Retinal pigment epithelial cell (primary cell): Measurements from ENCODE around the gene NUTM1.

ENCODE experiments used
- DNase-seq: peaks from one replicate; pipeline ENCODE4 v3.0.0-alpha.2; 2010; ENCODE audit warnings: low read depth
- H3K4me3 ChIP-seq: 2 replicates; pipeline ENCODE4 v1.5.1; 2011; ENCODE audit warnings: mild to moderate bottlenecking, low read length, control low read depth, moderate library complexity
- TF ChIP-seq, protein P1 (sequence below): conservative IDR thresholded peaks from 2 replicates; pipeline ENCODE4 v1.5.1; 2011; ENCODE audit warnings: low read depth, low read length, control low read depth, inconsistent platforms

The NUTM1 gene

DNA sequence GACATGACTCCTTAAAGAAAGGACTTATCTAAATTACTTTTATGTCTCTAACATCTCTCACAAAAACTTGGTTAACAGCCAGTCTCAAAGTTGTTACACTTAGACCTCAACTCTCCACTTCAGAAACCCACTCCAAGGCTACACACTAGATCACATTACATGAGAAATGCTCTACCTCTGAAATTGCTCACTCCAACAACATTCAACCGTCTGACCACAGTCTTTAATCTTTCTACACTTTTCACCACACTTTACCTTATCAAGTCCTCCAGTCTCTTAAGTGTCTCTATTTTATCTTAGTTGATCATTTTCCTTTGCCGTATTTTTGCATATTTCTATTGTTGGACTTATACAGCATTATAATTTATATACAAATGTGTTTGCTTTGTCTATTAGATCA lies 11.3 kb upstream of the NUTM1 start:
- no peak overlapping the region for H3K4me3 ChIP-seq
- no peak for DNase-seq
- TF ChIP-seq, protein P1, sequence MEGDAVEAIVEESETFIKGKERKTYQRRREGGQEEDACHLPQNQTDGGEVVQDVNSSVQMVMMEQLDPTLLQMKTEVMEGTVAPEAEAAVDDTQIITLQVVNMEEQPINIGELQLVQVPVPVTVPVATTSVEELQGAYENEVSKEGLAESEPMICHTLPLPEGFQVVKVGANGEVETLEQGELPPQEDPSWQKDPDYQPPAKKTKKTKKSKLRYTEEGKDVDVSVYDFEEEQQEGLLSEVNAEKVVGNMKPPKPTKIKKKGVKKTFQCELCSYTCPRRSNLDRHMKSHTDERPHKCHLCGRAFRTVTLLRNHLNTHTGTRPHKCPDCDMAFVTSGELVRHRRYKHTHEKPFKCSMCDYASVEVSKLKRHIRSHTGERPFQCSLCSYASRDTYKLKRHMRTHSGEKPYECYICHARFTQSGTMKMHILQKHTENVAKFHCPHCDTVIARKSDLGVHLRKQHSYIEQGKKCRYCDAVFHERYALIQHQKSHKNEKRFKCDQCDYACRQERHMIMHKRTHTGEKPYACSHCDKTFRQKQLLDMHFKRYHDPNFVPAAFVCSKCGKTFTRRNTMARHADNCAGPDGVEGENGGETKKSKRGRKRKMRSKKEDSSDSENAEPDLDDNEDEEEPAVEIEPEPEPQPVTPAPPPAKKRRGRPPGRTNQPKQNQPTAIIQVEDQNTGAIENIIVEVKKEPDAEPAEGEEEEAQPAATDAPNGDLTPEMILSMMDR = no peak

- no peak overlapping the region for H3K4me3 ChIP-seq
- TF ChIP-seq, protein P1 = no peak
- no peak for DNase-seq
Measured at GRCh38 chr15:34332553-34333120, 10.5 kb upstream of the NUTM1 start.

DNA sequence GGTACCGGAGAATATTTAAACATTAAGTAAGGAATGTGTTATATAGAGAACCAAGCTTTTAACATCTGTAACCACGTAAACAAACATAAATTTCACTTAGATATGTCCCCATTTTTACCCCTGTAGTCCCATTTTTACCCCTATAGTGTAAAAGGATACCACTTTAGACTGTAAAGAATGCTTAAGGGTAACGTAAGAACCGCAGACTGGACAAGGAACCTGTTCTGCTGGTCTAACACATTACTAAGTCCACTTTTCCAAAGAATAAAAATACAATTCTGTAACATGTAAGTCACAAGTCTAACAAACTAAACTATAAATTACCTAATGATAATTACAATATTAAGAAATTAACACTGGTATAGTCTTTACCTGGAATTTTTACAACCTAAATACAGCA lies 8.4 kb upstream of the NUTM1 start:
- TF ChIP-seq, protein P1 = no peak

DNA sequence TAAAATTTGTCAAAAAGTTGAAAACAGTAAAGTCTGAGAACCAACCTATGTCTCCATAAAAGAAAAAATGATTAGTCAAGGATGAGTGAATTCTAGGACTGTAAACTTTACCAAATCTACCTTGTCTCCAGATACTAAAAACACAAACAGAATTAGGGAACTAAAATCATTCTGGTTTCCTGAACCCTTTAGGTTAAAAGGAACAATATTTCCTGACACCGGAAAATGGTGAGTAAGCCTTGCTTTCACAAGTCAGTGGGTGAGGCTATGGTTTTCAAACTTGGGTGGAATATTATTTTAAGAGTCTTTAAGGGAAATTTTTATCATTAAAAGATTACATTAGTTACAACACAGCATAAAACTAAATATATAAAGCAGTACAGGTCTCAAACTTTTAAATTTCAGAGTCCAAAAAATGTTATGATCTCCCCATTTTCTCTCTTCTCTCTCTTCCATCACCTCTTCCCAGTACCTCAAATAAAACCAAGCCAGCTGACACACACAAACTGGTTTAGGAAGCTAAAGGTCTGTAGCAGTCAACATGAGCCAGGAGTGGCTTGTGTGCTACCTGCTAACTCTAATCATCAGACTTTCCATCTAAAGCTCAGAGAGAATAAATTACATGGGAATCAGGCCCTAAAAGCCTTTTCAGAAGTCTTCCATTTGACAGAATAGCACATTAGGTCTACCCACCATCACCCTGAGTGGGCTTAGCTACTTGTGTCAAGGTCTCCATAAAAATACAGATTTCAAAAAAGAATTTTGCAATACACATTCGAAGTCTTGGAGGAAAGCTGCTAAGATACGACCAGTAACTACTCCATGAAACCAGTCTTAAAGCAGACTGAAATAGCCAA lies 7.7 kb upstream of the NUTM1 start:
- no peak for DNase-seq
- no peak overlapping the region for H3K4me3 ChIP-seq
- TF ChIP-seq, protein P1 = no peak

More for the DNA sequence above, 8.4 kb upstream of the NUTM1 start:
- DNase-seq = no peak
- no peak overlapping the region for H3K4me3 ChIP-seq

- peak overlapping the region; percentile 77 for H3K4me3 ChIP-seq
- no peak for DNase-seq
- TF ChIP-seq, protein P1 = no peak
Measured at GRCh38 chr15:34336231-34336990, 6.7 kb upstream of the NUTM1 start.

DNA sequence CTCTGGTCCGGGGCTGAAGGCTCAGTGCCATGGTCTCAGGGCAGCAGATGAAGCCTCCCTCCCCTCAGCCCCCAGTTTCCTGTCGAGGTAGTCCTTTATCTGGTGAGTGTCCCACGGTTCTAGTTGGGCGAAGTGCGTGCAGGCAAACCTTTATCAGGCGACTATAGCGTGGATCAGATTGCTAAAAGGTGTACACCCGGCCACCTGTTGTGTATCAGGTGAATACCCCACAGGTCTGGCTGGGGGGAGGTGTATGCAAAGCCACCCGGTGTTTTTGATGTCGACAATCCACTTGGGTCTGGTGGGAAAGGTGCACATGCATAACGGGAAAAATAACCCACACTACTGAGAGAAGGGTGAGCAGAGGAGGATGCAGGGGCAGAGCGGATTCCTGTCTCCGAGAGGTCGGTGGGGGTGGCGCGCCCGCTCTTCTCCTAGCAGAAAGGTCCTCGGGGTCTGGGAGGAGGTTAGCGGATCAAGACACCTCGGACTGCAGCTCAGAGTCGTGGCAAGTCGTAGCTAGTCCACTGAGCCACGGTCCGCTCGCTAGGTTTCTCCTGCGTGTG lies 6.0 kb upstream of the NUTM1 start:
- DNase-seq = no peak
- peak overlapping the region; percentile 77 for H3K4me3 ChIP-seq

More for the DNA sequence above, 6.0 kb upstream of the NUTM1 start:
- TF ChIP-seq, protein P1 = no peak
